ENCODE measurements around the gene DENND5B. TPM values are rescaled to one million over a fixed set of nuclear protein-coding genes. Genes with fewer than 3 reads are reported as not detected.

DENND5B gene
- total and polyA plus RNA-seq, 8 donors: 1.1 to 25.2 (median 7.7) TPM

DNA sequence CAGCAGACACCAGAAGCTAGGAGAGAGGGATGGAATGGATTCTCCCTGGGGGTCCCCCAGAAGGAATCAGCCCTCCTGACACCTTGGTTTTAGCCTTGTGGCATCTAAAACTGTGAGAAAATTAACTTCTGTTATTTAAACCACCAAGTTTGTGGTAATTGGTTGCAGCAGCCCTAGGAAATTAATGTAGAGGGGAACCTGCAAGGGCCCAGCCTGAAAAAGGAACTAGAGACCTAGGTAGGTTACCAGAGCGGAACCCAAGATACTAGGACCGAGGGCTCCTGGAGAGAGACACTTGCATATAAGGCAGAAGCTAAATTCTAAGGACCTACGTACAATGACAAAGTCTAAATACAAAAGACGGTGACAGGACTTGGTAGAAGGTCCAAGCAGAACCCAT, 8.1 kb upstream of the DENND5B start:
- DNase-seq: no peak
- Histone ChIP-seq H3K4me3 (no peak overlapping the region), H3K36me3 (no peaks in the 10 kb centered on the region), H3K27me3 (no peaks in the 10 kb centered on the region), H3K9me3 (no peaks in the 10 kb centered on the region), H3K27ac (no peak overlapping the region), H3K4me1 (no peaks in the 10 kb centered on the region)
- intact Hi-C loops (cut with DNase I; ENCODE audit: low total_unique reads): no loop called here
- TF ChIP-seq, protein P1, sequence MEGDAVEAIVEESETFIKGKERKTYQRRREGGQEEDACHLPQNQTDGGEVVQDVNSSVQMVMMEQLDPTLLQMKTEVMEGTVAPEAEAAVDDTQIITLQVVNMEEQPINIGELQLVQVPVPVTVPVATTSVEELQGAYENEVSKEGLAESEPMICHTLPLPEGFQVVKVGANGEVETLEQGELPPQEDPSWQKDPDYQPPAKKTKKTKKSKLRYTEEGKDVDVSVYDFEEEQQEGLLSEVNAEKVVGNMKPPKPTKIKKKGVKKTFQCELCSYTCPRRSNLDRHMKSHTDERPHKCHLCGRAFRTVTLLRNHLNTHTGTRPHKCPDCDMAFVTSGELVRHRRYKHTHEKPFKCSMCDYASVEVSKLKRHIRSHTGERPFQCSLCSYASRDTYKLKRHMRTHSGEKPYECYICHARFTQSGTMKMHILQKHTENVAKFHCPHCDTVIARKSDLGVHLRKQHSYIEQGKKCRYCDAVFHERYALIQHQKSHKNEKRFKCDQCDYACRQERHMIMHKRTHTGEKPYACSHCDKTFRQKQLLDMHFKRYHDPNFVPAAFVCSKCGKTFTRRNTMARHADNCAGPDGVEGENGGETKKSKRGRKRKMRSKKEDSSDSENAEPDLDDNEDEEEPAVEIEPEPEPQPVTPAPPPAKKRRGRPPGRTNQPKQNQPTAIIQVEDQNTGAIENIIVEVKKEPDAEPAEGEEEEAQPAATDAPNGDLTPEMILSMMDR (IDR thresholded peaks at IDR 0.05): no peak
- 87 to 97% (median 90%) methylated on average over 4 of the region's 4 CpGs for WGBS, 5 donors

DNA sequence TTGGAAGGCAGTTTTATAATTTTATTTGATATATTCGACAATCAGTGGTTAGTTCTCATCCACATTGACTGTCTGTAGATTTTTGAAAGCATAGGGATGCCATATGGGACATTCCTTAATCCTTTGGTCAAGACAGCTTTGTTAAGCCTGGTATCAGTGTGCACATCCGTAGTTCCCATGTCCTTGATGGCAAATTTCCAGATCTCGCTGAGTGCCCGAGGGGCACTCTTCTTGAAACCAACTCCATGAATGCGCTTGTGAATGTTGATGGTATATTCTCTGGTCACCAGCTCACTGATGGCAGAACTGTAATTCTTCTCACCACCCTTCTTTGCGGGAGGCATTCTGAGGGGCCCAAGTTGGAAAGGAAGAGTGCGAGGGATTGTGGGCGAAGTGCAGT, 6.1 kb upstream of the DENND5B start:
- DNase-seq: no peak
- no peaks in the 10 kb centered on the region for H3K9me3 ChIP-seq
- no peak for TF ChIP-seq EP300 (IDR thresholded peaks at IDR 0.05)
- TF ChIP-seq, protein P1 (IDR thresholded peaks at IDR 0.05): no peak
- TF ChIP-seq POLR2A (IDR thresholded peaks at IDR 0.05): no peak
- TF ChIP-seq POLR2AphosphoS5 (IDR thresholded peaks at IDR 0.05): no peak
- H3K36me3 ChIP-seq: no peaks in the 10 kb centered on the region
- no peaks in the 10 kb centered on the region for H3K27me3 ChIP-seq
- no peak overlapping the region for H3K27ac ChIP-seq
- no peak overlapping the region for H3K4me3 ChIP-seq
- intact Hi-C loops (cut with DNase I; ENCODE audit: low total_unique reads): no loop called here
- 85 to 92% (median 90%) methylated on average over 8 of the region's 8 CpGs for WGBS, 5 donors
- H3K4me1 ChIP-seq: peaks cover 0 to 1% (median under 1%) of the 10 kb centered on the region in 4 donors

DNA sequence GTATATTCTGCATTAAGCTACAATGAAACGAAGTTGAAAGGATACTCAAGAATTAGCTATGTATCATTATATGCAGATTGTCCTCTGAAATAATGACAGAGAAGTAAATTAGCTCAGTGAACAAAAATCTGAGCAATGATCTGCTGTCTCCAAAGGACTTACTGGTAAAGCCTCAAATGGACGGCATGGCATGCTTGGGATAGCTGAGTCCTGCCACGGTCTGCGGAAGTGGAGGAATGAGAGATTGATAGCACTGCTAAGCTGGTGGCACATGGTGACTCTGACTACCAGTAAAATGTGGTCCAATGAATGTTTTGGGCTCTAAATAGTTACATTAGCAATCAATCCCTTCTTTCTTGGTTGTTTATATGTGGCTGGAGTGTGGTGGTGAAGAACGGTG, 3.7 kb upstream of the DENND5B start:
- intact Hi-C loops (cut with DNase I; ENCODE audit: low total_unique reads): no loop called here
- peaks cover 0 to 12% (median 0%) of the 10 kb centered on the region in 3 donors for H3K27me3 ChIP-seq
- TF ChIP-seq POLR2AphosphoS5 (IDR thresholded peaks at IDR 0.05) (no peak), POLR2A (IDR thresholded peaks at IDR 0.05) (no peak), EP300 (IDR thresholded peaks at IDR 0.05) (no peak)
- TF ChIP-seq, protein P1 (IDR thresholded peaks at IDR 0.05): no peak
- peaks cover 0 to 12% (median 10%) of the 10 kb centered on the region in 4 donors for H3K4me1 ChIP-seq
- no peaks in the 10 kb centered on the region for H3K9me3 ChIP-seq
- H3K36me3 ChIP-seq: no peaks in the 10 kb centered on the region
- no peak overlapping the region for H3K4me3 ChIP-seq
- no peak overlapping the region for H3K27ac ChIP-seq
- WGBS, 5 donors: 47 to 72% (median 65%) methylated on average over 5 of the region's 5 CpGs
- no peak for DNase-seq

DNA sequence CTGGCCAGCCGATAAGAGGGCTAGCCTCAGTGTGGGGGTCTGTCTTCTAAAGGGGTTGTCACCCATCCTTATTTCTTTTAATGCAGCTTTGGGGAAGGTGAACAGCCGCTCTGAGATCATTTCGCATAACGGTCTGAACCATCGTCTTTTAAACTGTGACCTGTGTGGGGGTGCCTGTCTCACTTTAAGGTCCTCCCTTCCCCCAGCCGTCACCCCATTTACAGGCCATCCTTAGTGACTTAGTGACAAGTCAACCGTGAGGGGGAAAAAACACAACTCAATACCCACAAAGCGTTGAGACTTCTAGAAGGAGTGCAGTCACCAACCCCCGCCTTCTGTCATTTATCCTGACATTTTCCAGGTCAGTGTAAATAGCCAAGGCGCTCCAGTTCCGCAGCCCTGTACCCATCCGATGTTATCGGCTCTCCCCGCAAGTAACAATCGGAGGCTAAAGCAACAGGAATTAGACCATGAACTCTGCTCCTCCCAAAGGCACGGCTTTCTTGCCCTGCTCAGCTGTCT, 505 bp upstream of the DENND5B start:
- intact Hi-C loops (cut with DNase I; ENCODE audit: low total_unique reads): no loop called here

DNA sequence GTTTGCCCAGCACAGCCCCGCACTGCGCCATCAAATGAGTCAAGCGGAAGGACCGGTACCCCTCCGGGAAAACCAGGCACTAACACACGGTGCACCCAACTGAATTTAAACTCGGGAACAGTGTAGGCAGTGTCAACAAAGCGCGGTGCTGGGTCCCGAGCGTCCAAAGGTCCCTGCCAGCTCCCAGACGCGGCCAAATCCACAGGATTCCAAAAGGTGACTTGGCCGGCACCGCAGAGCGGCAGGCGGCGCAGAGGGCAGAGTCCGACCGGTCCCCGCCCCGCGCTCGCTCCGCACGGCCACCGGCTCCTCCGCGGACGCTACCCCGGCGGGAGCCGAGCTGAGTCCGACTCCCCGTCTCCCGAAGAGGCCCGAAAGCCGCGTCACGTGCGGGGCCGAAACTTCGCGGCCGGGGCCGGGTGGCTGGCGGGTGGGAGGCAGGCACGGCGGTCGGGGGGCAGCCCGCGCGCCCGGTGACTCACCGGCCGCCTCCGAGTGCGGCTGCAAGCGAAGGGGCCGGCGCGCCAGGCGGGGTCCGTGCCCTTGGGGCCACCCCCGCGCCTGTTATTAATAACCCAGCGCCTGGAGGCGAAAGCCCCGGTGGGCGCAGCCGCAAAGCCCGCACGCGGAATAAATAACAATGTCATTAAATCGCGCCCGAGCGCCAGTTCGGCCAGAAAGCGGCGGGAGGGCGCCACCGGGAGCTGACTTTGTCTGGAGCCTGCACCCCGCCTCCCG, 863 bp downstream of the DENND5B start:
- TF ChIP-seq EP300 (IDR thresholded peaks at IDR 0.05) (no peak), POLR2AphosphoS5 (IDR thresholded peaks at IDR 0.05) (peak in 2 of 3 donors; percentile 42), POLR2A (IDR thresholded peaks at IDR 0.05) (no peak)
- TF ChIP-seq, protein P1 (IDR thresholded peaks at IDR 0.05): no peak
- H3K27me3 ChIP-seq: peaks cover 0 to 12% (median 0%) of the 10 kb centered on the region in 3 donors
- H3K4me1 ChIP-seq: peaks cover 0 to 41% (median 24%) of the 10 kb centered on the region in 4 donors
- H3K27ac ChIP-seq: peak overlapping the region; percentile 95 to 99 (median 96)
- intact Hi-C loops (cut with DNase I; ENCODE audit: low total_unique reads): no loop called here
- no peaks in the 10 kb centered on the region for H3K9me3 ChIP-seq
- peak overlapping the region; percentile 84 to 97 (median 93) for H3K4me3 ChIP-seq
- peak; percentile 76 to 89 for DNase-seq
- no peaks in the 10 kb centered on the region for H3K36me3 ChIP-seq
- WGBS, 5 donors: 0 to 1% (median 1%) methylated on average over 20 to 85 of the region's 85 CpGs

More for the DNA sequence above, 505 bp upstream of the DENND5B start:
- 2 to 5% (median 3%) methylated on average over 16 of the region's 16 CpGs for WGBS, 5 donors
- TF ChIP-seq POLR2A (IDR thresholded peaks at IDR 0.05) (no peak), POLR2AphosphoS5 (IDR thresholded peaks at IDR 0.05) (peak in 1 of 3 donors; percentile 31)
- Histone ChIP-seq H3K36me3 (no peaks in the 10 kb centered on the region), H3K27me3 (peaks cover 0 to 12% (median 0%) of the 10 kb centered on the region in 3 donors), H3K9me3 (no peaks in the 10 kb centered on the region), H3K4me1 (peaks cover 0 to 33% (median 19%) of the 10 kb centered on the region in 4 donors), H3K27ac (peak overlapping the region; percentile 74 to 99 (median 96)), H3K4me3 (peak overlapping the region; percentile 84 to 97 (median 93))
- DNase-seq: peak in 1 of 2 donors; percentile 66

Measured in stomach (tissue), 9 donors.